GM21786 (cell line): Measurements from ENCODE around the gene ANKS1B.

Experiments
- ATAC-seq: cut with Tn5 transposase; IDR thresholded peaks from one replicate; pipeline ENCODE4 v1.9.1; 2021; ENCODE audit not compliant: unreplicated experiment

The ANKS1B gene

GRCh38 chr12:98750511-98750910, 1234.2 kb downstream of the ANKS1B start:
- no peak for ATAC-seq

DNA sequence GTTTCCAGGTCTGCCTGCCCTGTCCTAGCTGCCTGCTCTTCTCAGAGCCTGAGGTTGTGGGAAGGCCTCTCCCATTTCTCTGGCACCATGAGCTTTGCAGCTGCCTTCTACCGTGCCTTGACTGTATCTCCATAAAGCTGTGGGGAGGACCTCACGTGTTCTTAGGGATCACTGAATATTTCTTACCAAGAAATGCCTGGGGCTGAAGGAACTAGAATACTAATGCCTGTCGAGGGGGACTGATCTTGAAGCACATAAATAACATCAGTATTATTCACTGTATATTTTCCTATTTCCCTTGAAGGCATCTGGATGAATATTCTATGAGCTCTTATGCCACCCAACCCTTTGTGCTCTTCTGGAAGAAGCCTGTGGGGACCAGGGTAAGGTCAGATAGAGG, 1236.3 kb downstream of the ANKS1B start:
- ATAC-seq: no peak

DNA sequence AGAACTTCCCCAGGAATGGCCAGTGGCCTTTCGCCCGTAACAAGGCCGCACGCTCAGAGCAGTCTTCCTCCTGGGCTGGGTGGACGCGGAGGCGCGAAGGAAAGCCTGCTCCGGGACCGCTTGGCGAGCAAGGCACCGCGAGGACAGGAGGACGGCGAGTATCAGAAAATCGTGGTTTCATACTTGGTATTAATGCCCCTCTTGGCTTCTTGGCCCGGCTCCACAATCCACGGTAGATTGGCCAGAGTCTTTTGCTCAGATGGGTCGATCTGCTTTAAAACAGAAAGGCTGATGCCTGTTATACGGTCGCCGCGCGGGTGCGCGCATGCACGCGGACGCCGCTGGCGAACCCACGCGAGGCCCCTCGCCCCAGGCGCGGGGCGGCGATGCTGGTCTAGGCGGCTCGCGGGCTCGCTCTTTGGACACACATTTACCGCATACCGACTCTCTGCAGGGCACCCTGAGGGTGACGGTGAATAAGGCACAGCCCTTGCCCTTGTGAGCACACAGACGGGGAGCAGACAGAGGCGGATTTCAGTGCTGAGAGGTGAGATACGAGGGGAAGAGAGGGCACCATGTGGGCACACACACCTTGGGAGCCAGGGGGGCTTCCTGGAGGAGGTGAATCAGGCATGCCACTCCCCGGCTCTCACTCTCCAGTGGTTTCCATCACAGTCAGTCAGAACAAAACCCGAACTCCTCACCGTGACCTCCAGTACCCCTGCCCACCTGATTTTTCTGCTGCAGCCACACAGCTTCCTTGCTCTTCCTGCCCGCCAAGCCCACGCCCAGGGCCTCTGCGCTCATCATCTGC, 1239.0 kb downstream of the ANKS1B start:
- peak; percentile 44 for ATAC-seq

- ATAC-seq: no peak
These were observed 1240.1 kb downstream of the ANKS1B start for GRCh38 chr12:98744680-98745079.

DNA sequence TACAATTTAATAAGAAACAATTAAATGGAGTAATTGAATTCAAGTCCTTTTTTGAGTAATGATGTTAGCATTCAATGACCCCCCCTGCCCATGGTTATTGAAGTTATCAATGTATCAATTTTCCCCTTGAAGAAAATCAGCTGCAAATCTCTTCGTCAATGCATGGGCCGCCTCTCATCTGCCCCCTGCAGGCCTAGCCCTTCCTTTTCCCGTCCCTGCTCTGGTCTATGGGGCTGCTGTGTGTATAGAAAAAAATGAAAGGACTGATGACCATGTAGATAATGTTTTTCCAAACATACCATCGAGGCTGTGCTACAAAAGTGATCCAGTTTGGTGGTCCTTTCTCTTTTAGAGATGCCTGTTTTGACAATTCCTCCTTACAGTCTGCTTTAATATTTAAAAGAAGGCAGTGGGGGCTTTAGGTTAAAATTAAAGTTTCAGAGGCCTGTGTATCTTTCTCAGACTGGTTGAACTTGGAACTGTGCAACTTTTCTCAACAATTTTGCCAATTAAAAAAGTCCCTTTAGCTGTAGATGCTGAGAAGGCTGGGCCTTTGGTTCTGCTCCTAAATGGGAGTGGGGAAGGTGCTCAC, 1241.3 kb downstream of the ANKS1B start:
- ATAC-seq: no peak

DNA sequence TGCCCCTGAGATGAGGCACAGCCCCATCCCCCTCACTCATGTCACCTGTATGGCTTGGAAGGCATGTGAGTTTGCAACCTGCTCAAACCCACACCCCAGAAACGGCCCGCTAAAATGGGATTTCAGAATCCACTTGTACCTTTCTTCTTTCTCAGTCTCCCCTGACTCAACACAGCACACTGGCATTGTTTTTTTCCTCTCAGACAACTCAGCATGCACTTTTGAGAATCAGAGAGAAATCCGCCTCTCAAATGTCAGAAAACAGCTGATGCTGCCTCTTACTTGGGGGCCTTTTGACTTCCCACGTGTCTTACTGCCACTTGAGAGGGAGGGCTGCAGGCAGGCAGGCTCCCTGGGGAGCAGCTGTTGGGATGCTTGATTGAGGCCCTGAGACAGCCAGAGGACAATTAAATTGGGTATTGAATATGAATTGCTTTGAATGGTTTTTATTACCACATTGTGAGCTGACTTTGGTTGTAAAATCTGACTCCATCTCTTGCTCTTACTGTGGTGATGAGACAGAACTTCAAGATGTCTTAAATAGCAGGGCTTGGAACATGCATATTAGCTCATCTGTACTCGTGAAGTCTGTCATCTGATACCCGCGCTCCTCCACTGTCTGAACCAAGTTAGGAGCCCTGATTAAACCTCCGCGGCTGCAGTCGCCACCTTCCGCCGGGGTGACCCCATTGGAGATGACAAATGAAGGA, 1243.0 kb downstream of the ANKS1B start:
- ATAC-seq: no peak

- ATAC-seq: no peak
These were observed 1243.6 kb downstream of the ANKS1B start for GRCh38 chr12:98741196-98741555.

DNA sequence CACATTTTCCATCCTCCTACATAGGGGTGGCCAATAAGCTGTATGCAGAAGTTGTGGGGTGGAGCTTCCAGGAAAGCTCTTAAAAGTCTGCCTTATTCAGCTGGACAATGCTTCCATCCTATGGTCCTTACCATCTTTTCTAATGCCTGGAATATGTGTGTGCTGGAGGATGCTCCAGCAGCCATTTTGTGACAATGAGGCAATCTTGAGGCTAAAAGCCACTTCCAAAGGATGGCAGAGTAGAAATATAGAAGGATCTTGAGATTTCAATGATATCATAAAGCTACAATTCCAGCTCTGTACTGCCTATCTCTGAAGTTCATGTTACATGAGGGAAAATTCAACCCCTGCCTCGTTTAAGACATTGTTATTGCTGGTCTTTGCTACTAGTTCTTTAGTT, 1244.0 kb downstream of the ANKS1B start:
- no peak for ATAC-seq

DNA sequence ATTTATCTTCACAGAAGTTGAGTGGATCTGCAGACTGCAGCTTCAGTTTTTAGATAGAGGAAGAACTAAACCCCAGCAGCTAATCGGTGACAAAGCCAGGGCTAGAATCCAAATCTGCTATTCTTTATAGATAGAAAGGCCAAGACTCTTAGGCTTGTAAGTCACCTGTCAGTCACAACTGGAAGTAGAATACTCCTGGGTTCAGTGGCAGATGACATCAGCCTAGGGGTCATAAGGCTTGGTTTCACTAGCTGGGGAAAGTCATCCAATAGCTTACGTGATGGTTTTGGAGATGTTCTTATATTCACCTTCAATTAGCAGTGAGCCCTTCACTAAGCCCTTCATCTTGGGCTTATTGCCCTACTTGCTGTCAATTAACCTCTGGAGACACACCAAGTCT, 1246.2 kb downstream of the ANKS1B start:
- ATAC-seq: no peak

GRCh38 chr12:98738002-98738401, 1246.7 kb downstream of the ANKS1B start:
- ATAC-seq: no peak

DNA sequence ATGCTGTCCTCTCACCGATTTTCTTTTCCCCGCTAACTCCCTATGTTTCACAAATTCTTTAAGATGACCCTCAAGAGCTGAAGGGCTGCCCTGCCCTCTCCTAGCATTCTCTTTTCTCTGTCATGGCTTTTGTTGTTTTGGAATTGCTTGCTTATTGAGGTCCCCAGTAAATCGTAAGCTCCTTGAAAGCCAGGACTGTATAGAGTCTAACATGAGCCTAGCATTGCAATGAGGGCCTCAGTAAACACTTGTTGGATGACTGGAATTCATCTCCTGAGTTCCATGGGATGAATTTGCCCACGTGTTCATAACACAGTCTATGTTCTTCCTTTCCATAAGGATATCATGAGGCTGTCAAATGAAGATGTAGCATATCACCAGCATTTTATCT, 1247.4 kb downstream of the ANKS1B start:
- ATAC-seq: no peak

DNA sequence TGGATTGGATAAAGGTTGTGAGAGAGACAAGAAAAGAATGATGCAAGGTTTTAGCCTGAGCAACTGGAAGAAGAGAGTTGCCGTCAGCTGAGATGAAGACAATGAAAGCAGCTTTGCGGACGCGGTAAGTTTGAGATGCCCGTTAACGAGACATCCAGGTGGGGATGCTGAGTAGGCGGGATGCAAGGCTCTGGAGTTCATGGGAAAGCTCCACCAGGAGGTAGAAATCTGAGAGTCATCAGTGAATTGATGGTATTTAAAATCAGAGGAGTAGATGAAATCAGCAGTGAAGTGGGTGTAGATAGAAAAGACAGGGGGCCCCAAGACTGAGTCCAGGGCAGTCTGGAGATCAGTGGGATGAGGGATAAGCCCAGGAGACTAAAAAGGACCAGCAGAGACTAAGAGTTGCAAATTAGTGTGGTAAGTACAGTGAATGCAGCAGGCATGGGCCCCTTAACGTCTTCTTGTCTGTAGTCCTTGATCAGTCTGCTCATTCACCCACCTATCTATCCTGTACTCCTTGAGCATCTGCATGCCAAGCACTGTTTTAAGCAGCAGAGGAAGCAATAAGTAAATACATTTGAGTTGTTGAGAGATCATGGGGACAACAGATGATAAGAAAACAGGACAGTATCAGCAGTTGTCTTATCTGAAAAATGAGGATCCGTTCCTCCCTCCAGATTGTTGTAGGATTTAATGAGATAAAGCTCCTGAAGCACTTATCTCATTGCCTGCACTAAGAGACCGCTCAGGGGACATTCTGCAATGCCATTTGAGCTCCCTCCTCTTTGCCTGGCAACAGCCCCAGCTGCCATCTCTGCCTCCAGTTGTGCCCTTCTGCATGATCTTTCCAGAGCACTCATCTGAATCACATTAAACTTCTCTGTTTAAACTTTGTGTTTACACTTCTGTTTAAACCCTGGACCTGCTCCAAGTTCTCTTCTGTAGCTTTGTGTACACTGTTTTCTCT, 1248.1 kb downstream of the ANKS1B start:
- no peak for ATAC-seq

DNA sequence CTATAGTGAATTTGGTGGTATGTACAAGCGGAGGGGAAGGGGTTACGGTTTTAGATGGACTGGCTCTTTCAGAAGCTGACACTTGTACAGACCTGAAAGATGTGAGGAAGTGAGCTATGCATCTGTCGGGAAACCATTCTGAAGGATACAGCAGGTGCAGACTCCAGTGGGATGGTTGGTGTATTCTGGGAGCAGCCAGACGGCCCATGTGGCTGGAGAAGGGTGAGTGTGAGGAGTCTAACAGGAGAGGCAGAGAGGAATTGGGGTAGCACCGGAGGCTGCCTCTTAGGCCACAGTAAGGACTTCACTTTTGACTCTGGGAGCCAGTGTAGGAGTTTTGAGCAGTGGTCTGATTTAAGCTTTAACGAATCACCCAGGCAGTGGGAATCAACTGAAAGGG, 1248.9 kb downstream of the ANKS1B start:
- no peak for ATAC-seq

DNA sequence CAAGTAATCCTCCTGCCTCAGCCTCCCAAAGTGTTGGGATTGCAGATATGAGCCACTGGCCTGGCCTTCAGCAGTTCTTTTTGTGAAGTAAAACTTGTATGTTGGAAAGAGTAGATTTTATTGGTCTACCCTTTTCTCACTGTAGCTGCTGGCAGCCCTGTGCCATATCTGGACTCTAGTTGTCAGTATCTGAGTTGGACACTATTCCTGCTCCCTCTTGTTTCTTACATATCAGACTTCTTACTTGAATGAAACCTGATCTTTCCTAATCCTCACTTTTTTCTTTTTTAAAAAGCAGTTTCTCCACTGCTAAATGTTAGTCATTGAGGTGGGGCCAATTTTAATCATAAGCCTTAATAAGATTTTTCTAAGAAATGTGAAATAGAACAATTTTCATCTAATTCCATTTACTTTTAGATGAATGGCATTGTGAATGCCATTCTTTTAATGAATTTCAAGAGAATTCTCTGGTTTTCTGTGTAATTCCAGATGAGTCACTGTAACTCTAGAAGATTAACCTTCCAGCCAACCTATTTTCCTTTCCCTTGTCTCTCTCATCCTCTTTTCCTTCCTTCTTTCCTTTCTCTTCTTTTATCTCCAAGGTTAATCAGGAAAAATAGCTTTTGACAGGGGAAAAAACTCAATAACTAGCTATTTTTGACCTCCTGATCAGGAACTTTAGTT, 1250.9 kb downstream of the ANKS1B start:
- no peak for ATAC-seq

- ATAC-seq: no peak
These were observed 1254.3 kb downstream of the ANKS1B start for GRCh38 chr12:98730412-98730811.

DNA sequence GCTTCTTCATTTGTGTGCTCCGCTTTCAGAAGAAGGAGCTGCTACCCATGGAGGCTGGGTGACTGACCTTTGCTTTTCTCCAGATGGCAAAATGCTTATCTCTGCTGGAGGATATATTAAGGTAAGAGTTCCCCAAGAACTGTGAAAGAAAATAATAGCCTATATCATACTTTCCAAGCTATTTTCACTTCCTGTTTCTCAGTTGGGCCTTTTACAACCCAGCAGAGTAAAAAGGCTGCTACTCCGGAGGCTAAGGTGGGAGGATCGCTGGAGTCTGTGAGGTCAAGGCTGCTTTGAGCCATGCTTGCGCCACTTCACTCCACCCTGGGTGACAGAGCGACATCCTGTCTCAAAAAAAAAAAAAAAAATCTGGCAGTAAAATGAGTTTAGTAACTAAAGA, 1257.5 kb downstream of the ANKS1B start:
- no peak for ATAC-seq

GRCh38 chr12:98725476-98726247, 1259.1 kb downstream of the ANKS1B start:
- peak; percentile 86 for ATAC-seq

- ATAC-seq: no peak
These were observed 1260.2 kb downstream of the ANKS1B start for GRCh38 chr12:98724384-98725155.

GRCh38 chr12:98721204-98721702, 1263.5 kb downstream of the ANKS1B start:
- no peak for ATAC-seq
